ENCODE measurements around the gene HIVEP2.

- TF ChIP-seq CTCF (conservative IDR thresholded peaks at IDR 0.05; ENCODE audit: low read depth, low read length) = no peak
- TF ChIP-seq EZH2 (IDR thresholded peaks at IDR 0.05; ENCODE audit: low read length, unreplicated experiment) = no peak
- TF ChIP-seq EZH2phosphoT487 (IDR thresholded peaks at IDR 0.05; ENCODE audit: borderline replicate concordance, low read length) = no peak
These were observed 111.2 kb downstream of the HIVEP2 start for GRCh38 chr6:142833798-142834197.

All from PC-3 (cell line).